HAP-1 (cell line): Measurements from ENCODE around the gene GPR87.
A peak's percentile ranks its signal among the peaks of the same experiment; 100 is the strongest.

Experiments
- DNase-seq, 2 experiments: peaks; one replicate each; pipeline ENCODE4 v3.0.0-alpha.2; 2016 to 2020; ENCODE audit warnings: low spot score in 2 of 2
- H3K27me3 ChIP-seq: fragments of 250-450 bp; sonication (Bioruptor Pico); 2 replicates; pipeline ENCODE4 v1.5.1; 2020; ENCODE audit warnings: low read depth, mild to moderate bottlenecking, moderate library complexity
- H3K36me3 ChIP-seq: fragments of 250-450 bp; sonication (Bioruptor Pico); replicated peaks from 2 replicates; pipeline ENCODE4 v1.5.1; 2020; ENCODE audit warnings: mild to moderate bottlenecking
- H3K4me1 ChIP-seq: fragments of 250-450 bp; sonication (Bioruptor Pico); 2 replicates; pipeline ENCODE4 v1.5.1; 2020; ENCODE audit warnings: mild to moderate bottlenecking
- H3K4me3 ChIP-seq: fragments of 250-450 bp; sonication (Bioruptor Pico); 2 replicates; pipeline ENCODE4 v1.5.1; 2020; ENCODE audit warnings: mild to moderate bottlenecking, moderate library complexity
- H3K9me3 ChIP-seq: fragments of 250-450 bp; sonication (Bioruptor Pico); 2 replicates; pipeline ENCODE4 v1.5.1; 2020; ENCODE audit warnings: mild to moderate bottlenecking, moderate library complexity
- in situ Hi-C: fragments of 300-500 bp; cut with MboI; formaldehyde crosslinking; loops from 3 replicates; pipeline ENCODE4 v1.14.3; 2020; ENCODE audit warnings: low sequenced_read_pairs, inconsistent platforms, mixed read lengths

The GPR87 gene

GRCh38 chr3:151285940-151286339 is 30.7 kb downstream of the GPR87 start:
- in situ Hi-C loops = no loop called here
- H3K27me3 ChIP-seq = no peaks in the 10 kb centered on the region
- no peak for DNase-seq
- no peaks in the 10 kb centered on the region for H3K36me3 ChIP-seq
- H3K4me1 ChIP-seq = no peaks in the 10 kb centered on the region
- H3K4me3 ChIP-seq = no peak overlapping the region
- H3K9me3 ChIP-seq = no peaks in the 10 kb centered on the region

- no peak for DNase-seq
- in situ Hi-C loops = no loop called here
- no peaks in the 10 kb centered on the region for H3K9me3 ChIP-seq
These were observed 32.6 kb downstream of the GPR87 start for GRCh38 chr3:151283907-151284461.

GRCh38 chr3:151283387-151283786 is 33.2 kb downstream of the GPR87 start:
- Histone ChIP-seq H3K4me3 (no peak overlapping the region), H3K27me3 (no peaks in the 10 kb centered on the region), H3K36me3 (no peaks in the 10 kb centered on the region), H3K9me3 (no peaks in the 10 kb centered on the region), H3K4me1 (no peaks in the 10 kb centered on the region)
- in situ Hi-C loops = no loop called here
- DNase-seq = no peak

More at GRCh38 chr3:151283907-151284461, 32.6 kb downstream of the GPR87 start:
- Histone ChIP-seq H3K4me1 (no peaks in the 10 kb centered on the region), H3K4me3 (no peak overlapping the region), H3K27me3 (no peaks in the 10 kb centered on the region), H3K36me3 (no peaks in the 10 kb centered on the region)

- Histone ChIP-seq H3K27me3 (no peaks in the 10 kb centered on the region), H3K4me1 (no peaks in the 10 kb centered on the region), H3K4me3 (no peak overlapping the region), H3K9me3 (no peaks in the 10 kb centered on the region), H3K36me3 (no peaks in the 10 kb centered on the region)
- peak in 1 of 2 experiments; percentile 65 for DNase-seq
- in situ Hi-C loops = no loop called here
These were observed 33.7 kb downstream of the GPR87 start for GRCh38 chr3:151282921-151283320.

DNA sequence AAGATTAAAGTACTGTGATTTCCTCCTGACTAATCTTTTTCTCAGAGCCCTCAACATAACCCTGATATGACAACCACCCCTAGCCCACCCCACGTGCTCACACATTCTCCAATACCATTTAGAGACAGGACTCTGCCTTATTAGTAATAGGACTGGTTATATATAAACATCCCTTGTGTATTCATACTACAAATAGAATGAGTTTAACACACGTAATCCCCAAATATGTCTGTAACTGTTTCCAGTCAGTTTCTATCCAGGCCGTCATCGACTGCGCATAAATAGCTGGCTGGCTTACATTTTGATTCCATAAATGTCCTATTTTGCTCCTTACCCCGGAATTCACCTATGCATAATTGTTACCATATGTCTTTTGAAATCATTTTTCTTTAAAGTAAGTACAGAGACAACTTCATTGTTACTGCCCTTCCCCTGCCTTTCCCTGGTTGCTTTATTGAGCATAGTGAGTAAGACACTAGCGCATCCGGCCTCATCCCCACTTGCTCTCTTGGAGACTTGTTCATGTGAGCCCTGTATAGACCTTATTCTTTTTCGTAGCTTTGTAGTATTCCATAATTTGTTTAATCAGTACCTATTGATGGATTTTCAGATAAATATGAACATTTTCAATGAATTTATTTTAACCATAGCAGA is 34.8 kb downstream of the GPR87 start:
- Histone ChIP-seq H3K36me3 (no peaks in the 10 kb centered on the region), H3K27me3 (no peaks in the 10 kb centered on the region), H3K9me3 (no peaks in the 10 kb centered on the region), H3K4me1 (no peaks in the 10 kb centered on the region), H3K4me3 (no peak overlapping the region)
- no peak for DNase-seq
- in situ Hi-C loops = no loop called here

DNA sequence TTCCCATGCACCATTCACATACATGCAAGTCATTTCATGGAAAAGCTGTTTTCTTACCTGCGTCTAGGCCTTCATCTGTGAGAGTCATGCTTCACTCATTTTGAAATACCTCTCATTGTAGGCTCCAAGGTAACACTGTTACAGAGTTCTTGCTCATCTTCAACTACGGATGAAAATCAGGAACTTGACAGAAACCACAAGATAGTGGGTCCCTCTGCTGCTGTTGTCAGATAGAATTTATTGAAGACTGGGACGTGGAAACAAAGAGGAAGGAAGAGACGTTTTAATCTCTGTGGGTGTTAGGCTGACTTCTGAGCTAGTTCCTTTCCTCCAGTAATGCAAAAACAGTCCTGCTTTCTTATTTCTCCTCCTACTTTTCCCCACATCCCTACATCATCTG is 38.4 kb downstream of the GPR87 start, which contains the start of gene P2RY14:
P2RY14 (minus strand) TSS at position 313 of the 400 bp plus-strand sequence. CDS start 64,226 bp downstream, outside the sequence.
- Histone ChIP-seq H3K9me3 (no peaks in the 10 kb centered on the region), H3K36me3 (no peaks in the 10 kb centered on the region), H3K4me3 (no peak within 1 kb of the TSS), H3K27me3 (no peaks in the 10 kb centered on the region), H3K4me1 (no peaks in the 10 kb centered on the region)
- DNase-seq = no peak
- in situ Hi-C loops = loop anchor here (5.0 kb wide), 2 partner anchors 51 to 106 kb away; no protein-coding TSS in a partner anchor

GRCh38 chr3:151276687-151277042 is 40.0 kb downstream of the GPR87 start:
- no peaks in the 10 kb centered on the region for H3K36me3 ChIP-seq
- no peak overlapping the region for H3K4me3 ChIP-seq
- no peaks in the 10 kb centered on the region for H3K4me1 ChIP-seq
- DNase-seq = no peak
- in situ Hi-C loops = loop anchor here (5.0 kb wide), 2 partner anchors 49 to 104 kb away; no protein-coding TSS in a partner anchor
- no peaks in the 10 kb centered on the region for H3K27me3 ChIP-seq
- no peaks in the 10 kb centered on the region for H3K9me3 ChIP-seq

- in situ Hi-C loops = loop anchor here (5.0 kb wide), 2 partner anchors 49 to 104 kb away; no protein-coding TSS in a partner anchor
- Histone ChIP-seq H3K4me3 (no peak overlapping the region), H3K36me3 (no peaks in the 10 kb centered on the region), H3K27me3 (no peaks in the 10 kb centered on the region), H3K9me3 (no peaks in the 10 kb centered on the region), H3K4me1 (no peaks in the 10 kb centered on the region)
- no peak for DNase-seq
These were observed 40.5 kb downstream of the GPR87 start for GRCh38 chr3:151276038-151276686.

GRCh38 chr3:151275091-151275490 is 41.5 kb downstream of the GPR87 start:
- H3K36me3 ChIP-seq = no peaks in the 10 kb centered on the region
- in situ Hi-C loops = loop anchor here (5.0 kb wide), 2 partner anchors 48 to 103 kb away; no protein-coding TSS in a partner anchor
- H3K9me3 ChIP-seq = no peaks in the 10 kb centered on the region
- H3K4me1 ChIP-seq = no peaks in the 10 kb centered on the region
- DNase-seq = no peak
- no peaks in the 10 kb centered on the region for H3K27me3 ChIP-seq
- no peak overlapping the region for H3K4me3 ChIP-seq

GRCh38 chr3:151269631-151270030 is 47.0 kb downstream of the GPR87 start:
- H3K27me3 ChIP-seq = no peaks in the 10 kb centered on the region
- peaks cover 15% of the 10 kb centered on the region for H3K4me1 ChIP-seq
- in situ Hi-C loops = no loop called here
- H3K36me3 ChIP-seq = no peaks in the 10 kb centered on the region
- no peak overlapping the region for H3K4me3 ChIP-seq
- no peaks in the 10 kb centered on the region for H3K9me3 ChIP-seq
- no peak for DNase-seq

DNA sequence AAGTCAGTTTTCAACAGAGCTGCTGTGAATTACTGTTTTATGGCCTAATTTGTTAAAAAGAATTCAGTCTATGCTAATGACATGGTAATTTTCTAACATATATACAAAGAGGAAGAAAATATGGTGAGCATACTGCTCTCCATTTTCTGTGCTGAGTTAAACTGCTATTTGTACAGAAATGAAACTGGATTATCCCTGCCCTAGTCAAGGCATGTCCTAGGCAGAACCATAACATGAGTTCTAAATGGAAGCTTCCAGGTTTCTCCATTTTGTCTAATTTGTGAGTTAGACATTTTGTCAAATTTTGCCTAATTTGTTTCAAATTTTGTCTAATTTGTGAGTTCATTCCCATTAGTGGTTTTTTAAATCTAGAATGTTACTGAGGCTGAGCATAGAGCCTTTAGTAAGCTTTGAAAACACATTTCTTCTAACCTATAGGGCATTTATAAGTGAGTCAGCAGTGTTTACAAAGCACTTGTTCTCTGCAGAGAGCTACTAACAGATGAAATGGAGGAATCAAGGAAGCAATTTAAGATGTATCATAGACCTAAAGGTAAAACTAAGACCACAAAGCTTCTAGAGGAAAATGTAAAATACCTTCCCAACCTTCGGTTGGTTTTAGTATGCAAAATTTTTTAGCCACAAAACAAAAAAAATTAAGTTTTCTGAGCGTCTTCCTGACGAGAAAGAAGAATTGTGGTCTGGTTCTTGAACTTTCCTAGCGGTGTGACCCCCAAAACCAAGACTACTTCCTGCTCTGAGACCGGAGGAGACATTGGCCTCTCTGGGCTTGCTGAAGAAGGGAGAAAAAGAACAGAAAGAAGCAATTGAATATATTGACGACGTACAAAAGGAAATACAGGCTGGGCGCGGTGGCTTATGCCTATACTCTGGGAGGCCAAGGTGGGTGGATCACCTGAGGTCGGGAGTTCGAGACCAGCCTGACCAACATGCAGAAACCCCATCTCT is 48.1 kb downstream of the GPR87 start:
- DNase-seq = no peak
- H3K9me3 ChIP-seq = no peaks in the 10 kb centered on the region
- no peaks in the 10 kb centered on the region for H3K36me3 ChIP-seq
- no peaks in the 10 kb centered on the region for H3K27me3 ChIP-seq
- in situ Hi-C loops = no loop called here
- H3K4me3 ChIP-seq = no peak overlapping the region
- H3K4me1 ChIP-seq = peaks cover 15% of the 10 kb centered on the region

- in situ Hi-C loops = no loop called here
- H3K36me3 ChIP-seq = no peaks in the 10 kb centered on the region
- peaks cover 15% of the 10 kb centered on the region for H3K4me1 ChIP-seq
- no peak overlapping the region for H3K4me3 ChIP-seq
- DNase-seq = peak in 1 of 2 experiments; percentile 62
- H3K9me3 ChIP-seq = no peaks in the 10 kb centered on the region
- no peaks in the 10 kb centered on the region for H3K27me3 ChIP-seq
These were observed 49.6 kb downstream of the GPR87 start for GRCh38 chr3:151267066-151267465.

- H3K4me1 ChIP-seq = peaks cover 15% of the 10 kb centered on the region
- in situ Hi-C loops = no loop called here
- H3K27me3 ChIP-seq = no peaks in the 10 kb centered on the region
- H3K36me3 ChIP-seq = no peaks in the 10 kb centered on the region
- DNase-seq = peak; percentile 32 to 49
- no peak overlapping the region for H3K4me3 ChIP-seq
- no peaks in the 10 kb centered on the region for H3K9me3 ChIP-seq
These were observed 50.8 kb downstream of the GPR87 start for GRCh38 chr3:151265866-151266265.
